Type B pancreatic cell (in vitro differentiated cells): ENCODE results near the gene HECW1. TPM values are rescaled to one million over a fixed set of nuclear protein-coding genes. Genes with fewer than 3 reads are reported as not detected.

Experiments
- DNase-seq: peaks from one replicate; pipeline ENCODE4 v3.0.0; 2021; ENCODE audit warnings: mixed read lengths; ENCODE audit not compliant: unreplicated experiment; ENCODE audit errors: extremely low spot score
- H3K27ac Mint-ChIP-seq: 2 replicates; pipeline ENCODE4 v1.8.0; 2021; ENCODE audit warnings: mild to moderate bottlenecking, mixed read lengths
- H3K27me3 Mint-ChIP-seq: 2 replicates; pipeline ENCODE4 v1.8.0; 2021; ENCODE audit warnings: mixed read lengths
- H3K36me3 Mint-ChIP-seq: 2 replicates; pipeline ENCODE4 v1.8.0; 2021; ENCODE audit warnings: mixed read lengths
- H3K4me1 Mint-ChIP-seq: one replicate; pipeline ENCODE4 v1.8.0; 2021; ENCODE audit warnings: mixed read lengths; ENCODE audit not compliant: unreplicated experiment
- H3K4me3 Mint-ChIP-seq: 2 replicates; pipeline ENCODE4 v1.8.0; 2021; ENCODE audit warnings: mild to moderate bottlenecking, mixed read lengths
- H3K9me3 Mint-ChIP-seq: 2 replicates; pipeline ENCODE4 v1.8.0; 2021; ENCODE audit warnings: mixed read lengths
- CTCF ChIP-seq: fragments of 200-600 bp; sonication (generic); conservative IDR thresholded peaks from 2 replicates; pipeline ENCODE4 v1.5.0; 2021; ENCODE audit warnings: antibody characterized with exemption, mild to moderate bottlenecking
- total RNA-seq: library from RNA; stranded (reverse); gene quantifications from 2 replicates; pipeline ENCODE4 v1.2.1, GENCODE V29; 2021; ENCODE audit warnings: low replicate concordance

Gene HECW1
- total RNA-seq, 1 donor from 2014 or later: 1.4 TPM

GRCh38 chr7:43151076-43151475 lies 38.6 kb downstream of the HECW1 start:
- Mint-ChIP-seq H3K27ac (no peak overlapping the region), H3K27me3 (peaks cover 7% of the 10 kb centered on the region), H3K36me3 (no peaks in the 10 kb centered on the region), H3K4me1 (no peaks in the 10 kb centered on the region), H3K9me3 (no peaks in the 10 kb centered on the region), H3K4me3 (no peak overlapping the region)
- DNase-seq: no peak
- no peak for TF ChIP-seq CTCF

GRCh38 chr7:43152696-43153095 lies 40.2 kb downstream of the HECW1 start:
- no peak overlapping the region for H3K4me3 Mint-ChIP-seq
- H3K4me1 Mint-ChIP-seq: no peaks in the 10 kb centered on the region
- peaks cover 7% of the 10 kb centered on the region for H3K27me3 Mint-ChIP-seq
- H3K9me3 Mint-ChIP-seq: no peaks in the 10 kb centered on the region
- DNase-seq: no peak
- no peaks in the 10 kb centered on the region for H3K36me3 Mint-ChIP-seq
- no peak overlapping the region for H3K27ac Mint-ChIP-seq
- TF ChIP-seq CTCF: no peak

DNA sequence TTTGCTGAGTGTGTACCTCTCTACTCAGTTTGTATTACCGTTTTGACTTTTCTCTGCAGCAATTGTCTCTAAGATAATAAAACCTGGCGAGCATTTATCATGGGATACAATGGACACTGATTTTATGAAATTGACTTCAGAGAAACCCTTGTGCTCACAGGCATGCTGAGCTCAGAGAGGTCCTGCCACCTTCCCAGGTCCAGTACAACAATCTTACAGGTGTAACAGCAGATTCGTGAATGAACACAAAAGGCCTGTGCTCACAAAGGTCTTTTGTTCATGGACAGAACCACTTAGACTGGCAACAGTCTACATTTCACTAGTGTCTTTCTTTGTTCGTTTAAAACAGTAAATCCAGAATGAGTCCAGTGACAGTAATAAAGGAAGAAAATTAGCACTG lies 43.2 kb downstream of the HECW1 start:
- TF ChIP-seq CTCF: no peak
- H3K9me3 Mint-ChIP-seq: no peaks in the 10 kb centered on the region
- H3K36me3 Mint-ChIP-seq: no peaks in the 10 kb centered on the region
- H3K27ac Mint-ChIP-seq: no peak overlapping the region
- H3K4me1 Mint-ChIP-seq: no peaks in the 10 kb centered on the region
- no peak for DNase-seq
- H3K27me3 Mint-ChIP-seq: no peaks in the 10 kb centered on the region
- no peak overlapping the region for H3K4me3 Mint-ChIP-seq

DNA sequence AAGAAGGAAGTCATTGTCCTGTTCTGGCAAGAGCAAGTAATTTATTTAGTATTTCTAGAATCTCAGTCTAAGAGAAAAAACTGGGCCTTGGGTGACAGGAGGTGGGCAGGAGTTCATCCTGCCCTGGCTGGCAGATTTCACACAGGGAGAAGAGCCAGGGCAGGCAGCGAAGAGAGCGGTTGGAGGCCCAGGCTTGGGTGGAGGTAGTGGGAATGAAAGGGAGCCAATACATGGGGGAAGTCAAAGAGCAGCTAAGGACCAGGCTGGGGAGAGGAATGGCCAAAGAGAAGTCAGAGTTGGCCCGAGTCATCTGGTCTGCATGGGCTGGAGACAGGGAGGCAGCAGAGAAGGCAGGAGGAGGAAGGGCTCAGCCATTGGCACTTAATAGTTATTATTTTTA lies 51.4 kb downstream of the HECW1 start:
- no peak overlapping the region for H3K4me3 Mint-ChIP-seq
- no peak for DNase-seq
- no peaks in the 10 kb centered on the region for H3K4me1 Mint-ChIP-seq
- no peaks in the 10 kb centered on the region for H3K36me3 Mint-ChIP-seq
- TF ChIP-seq CTCF: no peak
- H3K27ac Mint-ChIP-seq: no peak overlapping the region
- peaks cover 4% of the 10 kb centered on the region for H3K9me3 Mint-ChIP-seq
- H3K27me3 Mint-ChIP-seq: peaks cover 3% of the 10 kb centered on the region

- TF ChIP-seq CTCF: no peak
- Mint-ChIP-seq H3K9me3 (peaks cover 4% of the 10 kb centered on the region), H3K27ac (no peak overlapping the region), H3K36me3 (no peaks in the 10 kb centered on the region), H3K4me1 (no peaks in the 10 kb centered on the region), H3K27me3 (peaks cover 4% of the 10 kb centered on the region), H3K4me3 (no peak overlapping the region)
- DNase-seq: no peak
Measured at GRCh38 chr7:43164757-43165156, 52.3 kb downstream of the HECW1 start.

GRCh38 chr7:43166686-43167085 lies 54.2 kb downstream of the HECW1 start:
- peaks cover 4% of the 10 kb centered on the region for H3K9me3 Mint-ChIP-seq

More at GRCh38 chr7:43166686-43167085, 54.2 kb downstream of the HECW1 start:
- DNase-seq: no peak
- Mint-ChIP-seq H3K27ac (no peak overlapping the region), H3K36me3 (no peaks in the 10 kb centered on the region), H3K4me1 (peaks cover 4% of the 10 kb centered on the region), H3K4me3 (no peak overlapping the region), H3K27me3 (peaks cover 11% of the 10 kb centered on the region)
- TF ChIP-seq CTCF: no peak
